Upper lobe of left lung (tissue), 6 donors: ENCODE results near the gene TBXAS1. TPM values are rescaled to one million over a fixed set of nuclear protein-coding genes. Genes with fewer than 3 reads are reported as not detected.

Source experiments
- ATAC-seq, 2 donors: fragments of 200-7000 bp; cut with Tn5 transposase; one replicate each; pipeline ENCODE4 v1.9.1; 2022; ENCODE audit warnings: mild to moderate bottlenecking in 2 of 2, moderate library complexity in 2 of 2; ENCODE audit not compliant: low FRiP score in 2 of 2
- DNase-seq, 2 donors: peaks; one replicate each; pipeline ENCODE4 v3.0.0-alpha.2; 2019 to 2020
- H3K27ac ChIP-seq, 4 donors: fragments of 200-600 bp; sonication (generic); one replicate each; pipeline ENCODE4 v1.5.1; 2016 to 2019
- H3K27me3 ChIP-seq, 4 donors: fragments of 200-600 bp; sonication (generic); one replicate each; pipeline ENCODE4 v1.5.1; 2017 to 2019
- H3K36me3 ChIP-seq, 4 donors: fragments of 200-600 bp; sonication (generic); one replicate each; pipeline ENCODE4 v1.5.1; 2016 to 2019
- H3K4me1 ChIP-seq, 4 donors: fragments of 200-600 bp; sonication (generic); one replicate each; pipeline ENCODE4 v1.5.1; 2018 to 2019
- H3K4me3 ChIP-seq, 4 donors: fragments of 200-600 bp; sonication (generic); one replicate each; pipeline ENCODE4 v1.5.1; 2017 to 2019; ENCODE audit warnings: mild to moderate bottlenecking in 2 of 4, moderate library complexity in 1 of 4
- H3K9me3 ChIP-seq, 4 donors: fragments of 200-600 bp; sonication (generic); one replicate each; pipeline ENCODE4 v1.5.1; 2018 to 2019
- CTCF ChIP-seq, 6 experiments: fragments of 450-650 bp in 4 of 6; fragments of 200-600 bp in 2 of 6; sonication (generic) in 2 of 6; IDR thresholded peaks; one replicate each; pipeline ENCODE4 v1.5.1; 2016 to 2019; ENCODE audit warnings: antibody characterized with exemption in 6 of 6
- EP300 ChIP-seq, 4 donors: sonication (generic); formaldehyde crosslinking; IDR thresholded peaks; one replicate each; pipeline ENCODE4 v1.5.1; 2017; ENCODE audit warnings: antibody characterized with exemption in 4 of 4, control low read depth in 2 of 4
- POLR2A ChIP-seq, 4 donors: fragments of 450-650 bp; IDR thresholded peaks; one replicate each; pipeline ENCODE4 v1.5.1; 2016 to 2017; ENCODE audit warnings: antibody characterized with exemption in 4 of 4, mild to moderate bottlenecking in 2 of 4
- POLR2AphosphoS5 ChIP-seq, 2 donors: sonication (generic); formaldehyde crosslinking; IDR thresholded peaks; one replicate each; pipeline ENCODE4 v1.5.1; 2017; ENCODE audit warnings: antibody characterized with exemption in 2 of 2
- WGBS, 2 donors: methylation state at CpG; one replicate each; pipeline ENCODE4 v1.1.5; 2017 to 2018; 5-methylcytosine and 5-hydroxymethylcytosine counted together
- total RNA-seq, 6 donors: library from RNA; depleted of rRNA in 4 of 6; stranded (reverse); fragments of >200 nt in 4 of 6; gene quantifications; one replicate each; pipeline versions ENCODE4 v1.1.0 to v1.2.1, GENCODE V29; 2016 to 2021
- donor health status: DM: no; HTN: no; CAD: no; lungs with moderate emphysema.
- donor health status: DM: no; HTN: yes; CAD: no; lungs with severe emphysema.

TBXAS1 gene
- total RNA-seq, 6 donors from 2014 or later: 62.8 to 317 (median 85.6) TPM

GRCh38 chr7:139999516-139999915 is 170.5 kb downstream of the TBXAS1 start:
- Histone ChIP-seq H3K4me1 (peaks cover 7 to 12% (median 8%) of the 10 kb centered on the region in 4 donors), H3K36me3 (no peaks in the 10 kb centered on the region), H3K27me3 (no peaks in the 10 kb centered on the region), H3K9me3 (no peaks in the 10 kb centered on the region), H3K4me3 (no peak overlapping the region), H3K27ac (no peak overlapping the region)
- TF ChIP-seq POLR2AphosphoS5 (IDR thresholded peaks at IDR 0.05) (no peak), POLR2A (IDR thresholded peaks at IDR 0.05) (no peak), EP300 (IDR thresholded peaks at IDR 0.05) (no peak), CTCF (IDR thresholded peaks at IDR 0.05) (no peak)
- DNase-seq (no peak), ATAC-seq (no peak)
- 90 to 91% methylated on average over 6 of the region's 6 CpGs for WGBS, 2 donors

GRCh38 chr7:140000666-140001268 is 171.7 kb downstream of the TBXAS1 start:
- Histone ChIP-seq H3K36me3 (no peaks in the 10 kb centered on the region), H3K27me3 (no peaks in the 10 kb centered on the region), H3K4me3 (no peak overlapping the region), H3K4me1 (peaks cover 0 to 1% (median 0%) of the 10 kb centered on the region in 4 donors), H3K9me3 (no peaks in the 10 kb centered on the region), H3K27ac (no peak overlapping the region)
- no peak for TF ChIP-seq CTCF (IDR thresholded peaks at IDR 0.05)
- TF ChIP-seq POLR2AphosphoS5 (IDR thresholded peaks at IDR 0.05): no peak
- TF ChIP-seq POLR2A (IDR thresholded peaks at IDR 0.05): no peak
- TF ChIP-seq EP300 (IDR thresholded peaks at IDR 0.05): no peak
- no peak for ATAC-seq
- no peak for DNase-seq
- WGBS, 2 donors: 87 to 95% methylated on average over 5 to 6 of the region's 6 CpGs

- WGBS, 2 donors: 59 to 66% methylated on average over 9 of the region's 9 CpGs
- no peak overlapping the region for H3K4me3 ChIP-seq
- H3K27ac ChIP-seq: no peak overlapping the region
- TF ChIP-seq CTCF (IDR thresholded peaks at IDR 0.05) (peak in 5 of 6 experiments; percentile 24 to 45 (median 36)), POLR2AphosphoS5 (IDR thresholded peaks at IDR 0.05) (no peak)
- DNase-seq (no peak), ATAC-seq (peak in 1 of 2 donors; percentile 31)
- H3K27me3 ChIP-seq: no peaks in the 10 kb centered on the region
- H3K4me1 ChIP-seq: no peaks in the 10 kb centered on the region
- H3K36me3 ChIP-seq: peaks cover 0 to 9% (median 0%) of the 10 kb centered on the region in 4 donors
- no peaks in the 10 kb centered on the region for H3K9me3 ChIP-seq
These were observed 174.9 kb downstream of the TBXAS1 start for GRCh38 chr7:140003913-140004382.

GRCh38 chr7:140004672-140005071 is 175.6 kb downstream of the TBXAS1 start:
- ATAC-seq (no peak), DNase-seq (no peak)
- no peak for TF ChIP-seq POLR2A (IDR thresholded peaks at IDR 0.05)
- no peak for TF ChIP-seq CTCF (IDR thresholded peaks at IDR 0.05)
- TF ChIP-seq POLR2AphosphoS5 (IDR thresholded peaks at IDR 0.05): no peak
- TF ChIP-seq EP300 (IDR thresholded peaks at IDR 0.05): no peak

GRCh38 chr7:140005341-140005740 is 176.3 kb downstream of the TBXAS1 start:
- H3K27me3 ChIP-seq: no peaks in the 10 kb centered on the region
- peaks cover 0 to 9% (median 0%) of the 10 kb centered on the region in 4 donors for H3K36me3 ChIP-seq
- no peak overlapping the region for H3K4me3 ChIP-seq
- WGBS, 2 donors: 83 to 85% methylated on average over 7 of the region's 7 CpGs
- H3K4me1 ChIP-seq: no peaks in the 10 kb centered on the region
- DNase-seq: no peak
- no peak for TF ChIP-seq CTCF (IDR thresholded peaks at IDR 0.05)
- no peak for TF ChIP-seq EP300 (IDR thresholded peaks at IDR 0.05)
- TF ChIP-seq POLR2A (IDR thresholded peaks at IDR 0.05): no peak
- no peak for TF ChIP-seq POLR2AphosphoS5 (IDR thresholded peaks at IDR 0.05)
- no peak overlapping the region for H3K27ac ChIP-seq
- no peak for ATAC-seq
- H3K9me3 ChIP-seq: no peaks in the 10 kb centered on the region

More at GRCh38 chr7:140004672-140005071, 175.6 kb downstream of the TBXAS1 start:
- Histone ChIP-seq H3K27me3 (no peaks in the 10 kb centered on the region), H3K4me3 (no peak overlapping the region), H3K27ac (no peak overlapping the region), H3K4me1 (no peaks in the 10 kb centered on the region), H3K9me3 (no peaks in the 10 kb centered on the region), H3K36me3 (peaks cover 0 to 9% (median 0%) of the 10 kb centered on the region in 4 donors)
- WGBS, 2 donors: 93% methylated on average over 6 of the region's 6 CpGs; no CpG with 5 or more reads in 1 of the 2 donors
